Cardiac septum (tissue), 1 donor: ENCODE data around the gene VLDLR. TPM values are rescaled to one million over a fixed set of nuclear protein-coding genes. Genes with fewer than 3 reads are reported as not detected.
"Not testable (repeated sequence)": the region's sequence is repeated elsewhere in the genome, so short reads cannot be mapped to it uniquely, and the experiment has no call there.

Experiments used
- DNase-seq: peaks from one replicate; pipeline ENCODE4 v3.0.0-alpha.2; 2020; ENCODE audit warnings: low spot score
- intact Hi-C: fragments of 100-400 bp; cut with DNase I; formaldehyde crosslinking; loops from one replicate; pipeline ENCODE4 v1.14.0; 2022
- total RNA-seq: library from RNA; stranded (reverse); fragmentation: NEBNext Ultra II Directional; extraction: Animal tissue kit (Norgen Biotek cat#: 25700); gene quantifications from one replicate; pipeline ENCODE4 v1.2.1, GENCODE V29; 2021
- donor health status: DM: no; HTN: no; CAD: no.

Gene VLDLR
- total RNA-seq, 1 donor from 2014 or later: 127 TPM

GRCh38 chr9:2697492-2697891 is 75.9 kb downstream of the VLDLR start:
- DNase-seq: no peak
- intact Hi-C loops: no loop called here

DNA sequence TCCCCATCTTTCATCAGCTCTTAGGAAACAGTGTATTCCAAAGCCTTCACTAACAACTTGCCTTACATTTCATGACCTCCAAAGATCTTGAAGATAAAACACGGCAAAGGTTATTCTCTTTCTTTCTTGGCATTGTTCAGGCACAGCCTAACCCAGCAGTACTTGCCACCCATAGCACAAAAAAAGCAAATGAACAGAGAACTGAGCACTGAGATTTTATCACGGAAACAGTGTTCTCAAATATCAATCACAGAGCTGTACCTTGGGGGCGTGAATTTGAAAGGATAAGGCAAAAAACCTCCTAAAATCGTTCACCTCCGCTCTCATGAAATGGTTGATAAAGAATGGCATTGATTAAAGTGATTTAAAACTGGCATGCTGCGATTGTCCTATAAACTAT is 78.8 kb downstream of the VLDLR start:
- no peak for DNase-seq
- intact Hi-C loops: no loop called here

DNA sequence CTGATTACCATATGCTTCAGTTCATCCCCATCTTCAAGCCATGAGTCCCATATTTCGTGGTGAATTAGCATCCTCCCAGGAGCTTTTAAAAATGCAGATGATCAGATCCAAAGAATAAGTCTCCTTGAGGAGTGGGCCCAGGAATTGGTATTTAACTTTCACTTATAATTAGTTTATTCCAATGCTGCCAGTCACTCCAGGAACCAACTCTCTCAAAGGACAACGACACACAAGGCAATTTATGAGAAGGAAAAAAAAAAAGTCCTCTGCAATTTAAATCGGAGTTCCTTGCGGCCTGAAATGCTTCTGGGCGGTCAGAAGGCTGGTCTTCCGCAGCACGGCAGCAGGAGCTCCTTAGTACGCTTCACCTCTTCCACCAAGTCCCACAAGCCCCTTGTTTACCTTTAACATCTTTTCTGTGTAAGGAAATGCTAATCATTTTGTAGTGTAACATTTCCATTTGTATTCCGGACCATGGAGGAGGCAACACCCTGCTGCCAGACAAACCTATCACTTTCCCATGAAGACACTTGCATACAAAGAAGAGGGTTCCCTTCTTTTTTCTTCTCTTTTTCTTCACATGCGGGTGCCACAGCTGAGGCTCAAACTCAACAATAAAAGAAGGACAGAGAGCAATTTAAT is 79.4 kb downstream of the VLDLR start:
- intact Hi-C loops: no loop called here
- DNase-seq: no peak

- intact Hi-C loops: no loop called here
- no peak for DNase-seq
These were observed 82.9 kb downstream of the VLDLR start for GRCh38 chr9:2704504-2704903.

DNA sequence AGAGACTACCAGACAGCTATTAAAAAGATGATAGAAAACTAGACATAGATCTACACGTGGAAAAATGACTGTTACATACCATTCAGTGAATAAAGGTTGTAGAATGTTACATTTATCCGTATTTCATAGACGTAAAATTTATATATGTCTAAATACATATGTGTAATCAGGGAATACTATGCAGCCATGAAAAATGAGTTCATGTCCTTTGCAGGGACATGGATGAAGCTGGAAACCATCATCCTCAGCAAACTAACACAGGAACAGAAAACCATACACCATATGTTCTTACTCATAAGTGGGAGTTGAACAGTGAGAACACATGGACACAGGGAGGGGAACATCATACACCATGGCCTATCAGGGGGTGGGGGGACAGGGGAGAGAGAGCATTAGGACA is 85.7 kb downstream of the VLDLR start:
- intact Hi-C loops, DNase-seq: not testable (repeated sequence)

Other genes with a start within 250 kb of the VLDLR start
- gene KCNV2, start 95.7 kb downstream of the VLDLR start, total RNA-seq: not detected
- gene PUM3, start 222.3 kb downstream of the VLDLR start, total RNA-seq: 25.2 TPM